ENCODE results near the gene GALNT14.

GALNT14 gene

GRCh38 chr2:31132786-31133185, 5.5 kb downstream of the GALNT14 start:
- DNase-seq = no peak

- DNase-seq = no peak
Observed at GRCh38 chr2:31131871-31132270, 6.4 kb downstream of the GALNT14 start.

- no peak for DNase-seq
Observed at GRCh38 chr2:31129375-31130171, 8.7 kb downstream of the GALNT14 start.

DNA sequence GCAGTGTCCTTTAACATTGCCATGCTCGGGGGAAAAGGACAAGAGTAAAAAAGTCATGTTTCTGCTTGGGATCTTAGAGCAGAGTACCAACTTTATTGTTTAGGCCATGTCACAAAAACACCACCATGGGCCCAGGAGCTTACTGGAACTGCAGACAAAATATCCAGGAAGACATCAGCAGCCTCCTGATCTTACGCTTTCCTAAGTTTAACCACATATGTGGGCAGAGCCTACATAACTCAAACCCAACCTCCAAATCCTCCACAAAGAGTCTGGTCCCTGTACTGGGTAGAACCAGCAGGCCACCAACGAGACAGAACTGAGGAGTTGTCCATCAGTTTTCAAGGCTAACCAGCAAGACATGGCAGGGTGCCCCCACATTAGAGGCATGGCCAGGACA, 10.3 kb downstream of the GALNT14 start:
- no peak for DNase-seq

GRCh38 chr2:31125918-31126695, 12.1 kb downstream of the GALNT14 start:
- DNase-seq = no peak

DNA sequence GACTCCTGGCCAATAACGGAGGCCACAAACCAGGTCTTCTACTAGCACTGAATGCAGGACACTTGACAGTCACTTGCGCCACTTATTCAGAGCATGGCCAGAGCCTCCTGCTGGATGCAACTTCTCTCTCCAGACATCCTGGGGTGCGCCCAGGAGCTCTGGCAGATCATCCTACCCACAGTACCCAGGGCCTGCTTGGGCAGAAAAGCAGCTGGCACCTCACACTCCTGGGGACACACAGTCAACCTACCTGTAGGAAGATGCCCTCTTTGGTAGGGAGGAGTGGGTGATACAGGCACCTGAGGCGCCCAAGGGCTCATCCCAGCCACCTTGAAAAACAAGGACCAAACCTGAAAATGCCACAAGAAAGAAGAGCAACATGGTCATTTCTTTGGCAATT, 13.3 kb downstream of the GALNT14 start:
- DNase-seq = no peak

GRCh38 chr2:31122133-31122532, 16.1 kb downstream of the GALNT14 start:
- no peak for DNase-seq

GRCh38 chr2:31113765-31114164, 24.5 kb downstream of the GALNT14 start:
- DNase-seq = no peak

GRCh38 chr2:31112544-31112943, 25.7 kb downstream of the GALNT14 start:
- DNase-seq = no peak

- DNase-seq = no peak
Observed at GRCh38 chr2:31110998-31111397, 27.2 kb downstream of the GALNT14 start.

GRCh38 chr2:31110431-31110830, 27.8 kb downstream of the GALNT14 start:
- no peak for DNase-seq

DNA sequence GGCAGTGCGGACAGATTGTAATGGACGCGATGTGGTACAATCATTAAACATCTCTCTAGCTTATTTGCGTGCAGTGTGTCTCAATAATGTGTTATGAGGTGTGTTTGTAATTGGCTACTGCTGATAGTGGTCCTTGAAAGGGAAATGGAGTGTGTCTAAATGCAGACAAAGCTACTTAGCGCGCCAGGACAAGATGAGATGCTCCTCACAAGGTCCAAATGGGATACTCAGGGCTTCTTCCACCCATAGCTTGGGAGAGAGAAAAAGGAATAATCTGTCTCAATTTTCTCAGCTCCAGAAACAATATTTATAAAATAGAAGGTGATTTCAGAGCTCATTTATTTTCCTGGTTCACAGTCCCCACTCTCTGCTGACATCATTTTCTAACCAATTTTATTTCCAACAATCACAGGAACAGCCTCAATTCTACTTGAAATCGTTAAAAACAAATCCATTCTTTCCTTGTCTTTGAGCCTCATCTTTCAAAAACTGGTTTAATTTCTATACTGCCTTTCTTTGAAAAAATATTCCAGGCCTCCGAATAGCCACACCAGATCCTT, 28.5 kb downstream of the GALNT14 start:
- DNase-seq = no peak

GRCh38 chr2:31108561-31109286, 29.5 kb downstream of the GALNT14 start:
- DNase-seq = no peak

- DNase-seq = no peak
Observed at GRCh38 chr2:31107591-31108300, 30.5 kb downstream of the GALNT14 start.

- no peak for DNase-seq
Observed at GRCh38 chr2:31101701-31102100, 36.5 kb downstream of the GALNT14 start.

- DNase-seq = no peak
Observed at GRCh38 chr2:31097962-31098613, 40.2 kb downstream of the GALNT14 start.

DNA sequence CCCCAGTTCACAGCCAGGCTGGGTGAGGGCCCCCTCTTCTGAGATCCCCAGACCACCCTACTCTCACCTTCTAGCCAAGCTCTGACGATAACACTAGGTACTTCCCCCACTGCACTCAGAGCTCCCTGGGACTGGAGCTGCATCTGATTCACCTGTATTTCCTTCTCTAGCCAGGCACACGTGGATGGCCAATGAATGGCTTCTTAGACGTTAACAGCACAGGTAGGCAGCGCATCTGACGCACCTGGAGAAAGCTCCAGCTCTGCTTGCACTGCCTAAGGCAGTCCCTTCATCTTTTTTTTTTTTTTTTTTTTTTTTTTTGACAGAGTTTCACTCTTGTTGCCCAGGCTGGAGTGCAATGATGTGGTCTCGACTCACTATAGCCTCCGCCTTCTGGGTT, 48.1 kb downstream of the GALNT14 start:
- no peak for DNase-seq

GRCh38 chr2:31089645-31090044, 48.6 kb downstream of the GALNT14 start:
- DNase-seq = no peak

GRCh38 chr2:31088504-31089195, 49.6 kb downstream of the GALNT14 start:
- no peak for DNase-seq

DNA sequence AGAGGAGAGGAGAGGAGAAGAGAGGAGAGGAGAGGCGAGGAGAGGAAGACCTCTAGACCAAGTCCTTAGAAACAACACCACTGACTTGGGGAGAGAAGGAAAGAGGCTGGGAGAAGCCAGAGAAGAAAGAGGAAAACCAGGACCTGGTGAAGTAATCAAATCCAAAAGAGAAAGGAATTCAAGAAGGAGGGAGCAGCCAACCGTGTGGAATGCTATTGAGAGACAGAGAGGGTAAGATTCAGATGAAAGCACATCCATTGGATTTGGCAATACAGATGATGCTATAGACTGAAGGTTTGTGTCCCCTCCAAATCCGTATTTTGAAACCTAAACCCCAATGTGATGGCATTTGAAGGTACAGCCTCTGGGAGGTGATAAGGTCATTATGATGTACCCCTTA, 50.7 kb downstream of the GALNT14 start:
- DNase-seq = no peak

DNA sequence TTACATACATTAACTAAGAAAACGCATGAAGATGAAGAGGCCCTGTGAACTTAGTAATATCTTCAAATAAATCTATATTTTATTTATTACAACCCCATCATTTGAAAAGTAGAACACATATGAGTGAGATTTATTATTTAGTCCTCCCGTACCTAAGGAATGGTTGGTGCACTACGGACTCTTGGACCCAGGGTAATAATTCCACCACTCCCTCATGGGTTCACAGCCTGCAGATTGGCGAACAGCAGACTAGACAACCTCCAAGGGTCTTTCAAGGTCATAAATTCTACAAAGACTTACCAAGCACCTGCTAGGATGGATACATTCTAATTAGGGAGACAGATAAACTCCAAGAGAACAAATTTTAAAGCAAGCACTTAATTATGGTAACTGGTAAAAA, 51.6 kb downstream of the GALNT14 start:
- no peak for DNase-seq

All from NCI-H2107 (cell line).